PC-3 (cell line): ENCODE results near the gene RNF144B. TPM values are rescaled to one million over a fixed set of nuclear protein-coding genes. Genes with fewer than 3 reads are reported as not detected.

ENCODE experiments used
- ATAC-seq: fragments of 200-7000 bp; cut with Tn5 transposase; 2 replicates; pipeline ENCODE4 v1.9.1; 2020; ENCODE audit warnings: mild to moderate bottlenecking, moderate library complexity
- BruUV-seq: library from RNA; stranded (reverse); fragments of 400-500 nt; replicated peaks from 2 replicates; lab custom pipeline; 2021; lab: Mats Ljungman, UMichigan
- CTCF ChIA-PET: fragments of 300-600 bp; sonication (Branson Sonifier 250); formaldehyde crosslinking; loops from one replicate; lab custom pipeline; 2022; ENCODE audit warnings: antibody characterized with exemption; lab: Charles Lee
- POLR2A ChIA-PET: fragments of 300-600 bp; sonication (Branson Sonifier 250); formaldehyde crosslinking; loops from one replicate; lab custom pipeline; 2022; ENCODE audit warnings: antibody characterized with exemption; ENCODE audit not compliant: unreplicated experiment; lab: Charles Lee
- DNase-seq: peaks from one replicate; pipeline ENCODE4 v3.0.0-alpha.2; 2015
- H2AFZ ChIP-seq: fragments of 300-600 bp; sonication (generic); 2 replicates; pipeline ENCODE4 v1.6.0; 2016; ENCODE audit warnings: antibody characterized with exemption, low read length
- H3F3A ChIP-seq: fragments of 300-600 bp; sonication (generic); one replicate; pipeline ENCODE4 v1.6.0; 2017; ENCODE audit warnings: antibody characterized with exemption, low read length, control low read depth, mild to moderate bottlenecking; ENCODE audit not compliant: unreplicated experiment
- H3K27ac ChIP-seq: fragments of 300-600 bp; sonication (generic); 2 replicates; pipeline ENCODE4 v1.5.1; 2016; ENCODE audit warnings: mild to moderate bottlenecking, low read length
- H3K27me3 ChIP-seq: fragments of 300-600 bp; sonication (generic); 2 replicates; pipeline ENCODE4 v1.6.1; 2016; ENCODE audit warnings: low read length, mixed read lengths
- H3K36me3 ChIP-seq: fragments of 300-600 bp; sonication (generic); 2 replicates; pipeline ENCODE4 v1.6.1; 2016; ENCODE audit warnings: low read depth, mixed run types, low read length, mixed read lengths
- H3K4me1 ChIP-seq: fragments of 300-600 bp; sonication (generic); 2 replicates; pipeline ENCODE4 v1.5.1; 2016; ENCODE audit warnings: low read length; ENCODE audit not compliant: insufficient read depth
- H3K4me2 ChIP-seq: fragments of 300-600 bp; sonication (generic); 2 replicates; pipeline ENCODE4 v1.6.0; 2016; ENCODE audit warnings: low read length
- H3K4me3 ChIP-seq: fragments of 300-600 bp; sonication (generic); 2 replicates; pipeline ENCODE4 v1.5.1; 2016; ENCODE audit warnings: mild to moderate bottlenecking, low read length, mixed read lengths
- H3K79me2 ChIP-seq: fragments of 300-600 bp; sonication (generic); 2 replicates; pipeline ENCODE4 v1.6.1; 2017; ENCODE audit warnings: low read length, mixed read lengths
- H3K9ac ChIP-seq: fragments of 300-600 bp; sonication (generic); 2 replicates; pipeline ENCODE4 v1.6.0; 2016; ENCODE audit warnings: mild to moderate bottlenecking, low read length
- H3K9me2 ChIP-seq: fragments of 300-600 bp; sonication (generic); replicated peaks from 2 replicates; pipeline ENCODE4 v1.6.1; 2016; ENCODE audit warnings: mixed run types, low read length, mixed read lengths
- H3K9me3 ChIP-seq: fragments of 300-600 bp; sonication (generic); 2 replicates; pipeline ENCODE4 v1.6.1; 2016; ENCODE audit warnings: low read length, mixed read lengths
- H4K20me1 ChIP-seq: fragments of 300-600 bp; sonication (generic); 2 replicates; pipeline ENCODE4 v1.6.1; 2016; ENCODE audit warnings: low read length, mixed read lengths
- EZH2 ChIP-seq: fragments of 300-600 bp; sonication (generic); IDR thresholded peaks from one replicate; pipeline ENCODE4 v1.6.1; 2017; ENCODE audit warnings: antibody characterized with exemption, mild to moderate bottlenecking, low read length; ENCODE audit not compliant: unreplicated experiment
- EZH2phosphoT487 ChIP-seq: fragments of 300-600 bp; sonication (generic); IDR thresholded peaks from 2 replicates; pipeline ENCODE4 v1.6.1; 2018; ENCODE audit warnings: mild to moderate bottlenecking, antibody characterized with exemption, low read length, borderline replicate concordance
- intact Hi-C: fragments of 100-400 bp; cut with micrococcal nuclease; formaldehyde crosslinking; loops from 2 replicates; pipeline ENCODE4 v1.9.0; 2023
- total RNA-seq: library from RNA; depleted of rRNA; stranded (reverse); fragments of >200 nt; gene quantifications from 2 replicates; pipeline ENCODE4 v1.2.3, GENCODE V29; 2014
- TF ChIP-seq, protein P1 (sequence below): fragments of 300-600 bp; sonication (generic); conservative IDR thresholded peaks from 2 replicates; pipeline ENCODE4 v1.5.1; 2017; ENCODE audit warnings: antibody characterized with exemption, low read depth, mild to moderate bottlenecking, low read length

Gene RNF144B
- total RNA-seq, 1 experiment from 2014 or later = 4.6 TPM

DNA sequence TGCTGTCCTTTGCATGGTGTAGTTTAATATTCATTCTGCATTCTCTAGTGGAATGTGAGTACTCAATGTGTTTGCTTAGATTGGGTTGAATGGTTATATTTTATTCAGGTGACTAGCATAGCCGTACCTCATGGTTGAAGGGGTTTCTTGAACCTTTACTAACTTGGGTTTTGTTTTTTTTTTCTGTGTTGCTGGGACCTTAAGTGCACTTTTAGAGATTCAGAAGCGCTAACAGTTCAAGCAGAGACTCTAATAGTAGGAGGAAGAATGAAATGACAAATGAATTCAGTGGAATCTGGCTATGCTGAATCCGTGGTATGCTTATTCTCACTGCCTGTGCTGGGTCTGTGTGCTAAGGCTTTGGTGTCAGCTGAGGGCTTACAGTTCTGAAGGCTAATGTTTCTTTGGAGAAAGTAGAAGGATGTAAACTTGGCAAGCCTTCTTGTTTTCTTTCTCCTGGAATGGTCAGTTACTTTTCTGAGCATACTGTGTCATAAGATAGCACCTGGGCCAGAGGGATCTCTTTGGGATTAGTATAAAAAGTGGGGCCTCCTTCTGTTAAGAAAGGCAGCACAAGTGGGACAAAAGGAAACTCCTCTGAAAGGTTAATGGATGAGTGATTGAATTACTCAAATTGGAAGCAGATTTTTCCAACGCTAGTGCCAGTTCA, 28.7 kb downstream of the RNF144B start:
- Histone ChIP-seq H3K36me3 (0 out of 2 replicates have a peak, but pooled peaks cover 4% of the 10 kb centered on the region), H3K79me2 (no peaks in the 10 kb centered on the region), H3K27me3 (no peaks in the 10 kb centered on the region), H3K9me3 (0 out of 2 replicates have a peak, but pooled peaks cover 3% of the 10 kb centered on the region), H3K4me3 (no peak overlapping the region), H3F3A (no peaks in the 10 kb centered on the region), H2AFZ (no peak overlapping the region), H3K27ac (no peak overlapping the region), H3K9ac (no peak overlapping the region), H3K9me2 (no peaks in the 10 kb centered on the region), H4K20me1 (no peaks in the 10 kb centered on the region), H3K4me2 (no peak overlapping the region), H3K4me1 (no peaks in the 10 kb centered on the region)
- intact Hi-C loops = no loop called here
- ChIA-PET POLR2A (no interaction called here), CTCF (no interaction called here)
- DNase-seq (no peak), ATAC-seq (no peak)
- no TSS peak for BruUV-seq
- TF ChIP-seq EZH2phosphoT487 (no peak), EZH2 (no peak)
- TF ChIP-seq, protein P1, sequence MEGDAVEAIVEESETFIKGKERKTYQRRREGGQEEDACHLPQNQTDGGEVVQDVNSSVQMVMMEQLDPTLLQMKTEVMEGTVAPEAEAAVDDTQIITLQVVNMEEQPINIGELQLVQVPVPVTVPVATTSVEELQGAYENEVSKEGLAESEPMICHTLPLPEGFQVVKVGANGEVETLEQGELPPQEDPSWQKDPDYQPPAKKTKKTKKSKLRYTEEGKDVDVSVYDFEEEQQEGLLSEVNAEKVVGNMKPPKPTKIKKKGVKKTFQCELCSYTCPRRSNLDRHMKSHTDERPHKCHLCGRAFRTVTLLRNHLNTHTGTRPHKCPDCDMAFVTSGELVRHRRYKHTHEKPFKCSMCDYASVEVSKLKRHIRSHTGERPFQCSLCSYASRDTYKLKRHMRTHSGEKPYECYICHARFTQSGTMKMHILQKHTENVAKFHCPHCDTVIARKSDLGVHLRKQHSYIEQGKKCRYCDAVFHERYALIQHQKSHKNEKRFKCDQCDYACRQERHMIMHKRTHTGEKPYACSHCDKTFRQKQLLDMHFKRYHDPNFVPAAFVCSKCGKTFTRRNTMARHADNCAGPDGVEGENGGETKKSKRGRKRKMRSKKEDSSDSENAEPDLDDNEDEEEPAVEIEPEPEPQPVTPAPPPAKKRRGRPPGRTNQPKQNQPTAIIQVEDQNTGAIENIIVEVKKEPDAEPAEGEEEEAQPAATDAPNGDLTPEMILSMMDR = no peak

DNA sequence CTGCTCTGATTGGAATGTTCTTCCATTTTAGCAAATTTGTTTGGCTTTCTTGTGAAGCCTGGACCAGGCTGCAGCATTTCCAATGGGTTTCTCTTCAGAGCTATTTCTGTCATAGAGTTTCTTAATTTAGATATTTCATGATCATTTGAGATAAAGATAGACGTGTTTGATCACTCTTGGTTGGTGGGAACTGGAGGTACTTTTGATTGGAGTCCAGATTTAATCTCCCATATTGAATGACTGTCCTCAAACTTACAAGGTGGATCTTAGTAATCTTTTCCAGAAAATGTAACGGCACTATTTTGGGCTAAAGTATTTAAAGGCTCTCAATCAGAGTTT, 29.2 kb downstream of the RNF144B start:
- Histone ChIP-seq H4K20me1 (no peaks in the 10 kb centered on the region), H3K4me3 (no peak overlapping the region), H3K4me2 (no peak overlapping the region), H3K36me3 (0 out of 2 replicates have a peak, but pooled peaks cover 4% of the 10 kb centered on the region), H3K9ac (no peak overlapping the region), H3K9me3 (0 out of 2 replicates have a peak, but pooled peaks cover 3% of the 10 kb centered on the region), H3F3A (no peaks in the 10 kb centered on the region), H3K27ac (no peak overlapping the region), H3K9me2 (no peaks in the 10 kb centered on the region), H3K4me1 (no peaks in the 10 kb centered on the region), H2AFZ (no peak overlapping the region), H3K79me2 (no peaks in the 10 kb centered on the region), H3K27me3 (no peaks in the 10 kb centered on the region)
- intact Hi-C loops = no loop called here
- DNase-seq (no peak), ATAC-seq (no peak)
- ChIA-PET CTCF (no interaction called here), POLR2A (no interaction called here)
- TF ChIP-seq, protein P1 = no peak
- TF ChIP-seq EZH2phosphoT487 (no peak), EZH2 (no peak)
- BruUV-seq = no TSS peak

- Histone ChIP-seq H3K4me2 (no peak overlapping the region), H4K20me1 (no peaks in the 10 kb centered on the region), H3K4me3 (no peak overlapping the region), H3K27ac (no peak overlapping the region), H3K27me3 (no peaks in the 10 kb centered on the region), H3K9me2 (no peaks in the 10 kb centered on the region), H3K79me2 (no peaks in the 10 kb centered on the region), H2AFZ (no peak overlapping the region), H3K9me3 (0 out of 2 replicates have a peak, but pooled peaks cover 3% of the 10 kb centered on the region), H3F3A (no peaks in the 10 kb centered on the region), H3K4me1 (peaks cover 6% of the 10 kb centered on the region), H3K36me3 (0 out of 2 replicates have a peak, but pooled peaks cover 2% of the 10 kb centered on the region), H3K9ac (no peak overlapping the region)
- ChIA-PET POLR2A (no interaction called here), CTCF (no interaction called here)
- DNase-seq (no peak), ATAC-seq (no peak)
- intact Hi-C loops = no loop called here
- TF ChIP-seq EZH2phosphoT487 (no peak), EZH2 (no peak)
- TF ChIP-seq, protein P1 = no peak
- no TSS peak for BruUV-seq
Observed at GRCh38 chr6:18420328-18420727, 33.2 kb downstream of the RNF144B start.
